HEK293T (cell line): Measurements from ENCODE around the gene LHB.
A peak's percentile ranks its signal among the peaks of the same experiment; 100 is the strongest.
"Not testable (repeated sequence)": the region's sequence is repeated elsewhere in the genome, so short reads cannot be mapped to it uniquely, and the experiment has no call there.

ENCODE experiments used
- CTCF ChIA-PET: fragments of 350-600 bp; formaldehyde crosslinking; extraction: SDS; loops from one replicate; lab custom pipeline; 2021; ENCODE audit warnings: antibody characterized with exemption, inconsistent platforms; lab: Yijun Ruan, JAX
- POLR2A ChIA-PET: fragments of 350-600 bp; formaldehyde crosslinking; extraction: SDS; loops from one replicate; lab custom pipeline; 2020; ENCODE audit warnings: antibody characterized with exemption, inconsistent platforms; lab: Yijun Ruan, JAX
- DNase-seq: peaks from one replicate; pipeline ENCODE4 v3.0.0; 2012; ENCODE audit warnings: mixed read lengths; ENCODE audit errors: extremely low spot score
- ARNT ChIP-seq: fragments of 450-650 bp; IDR thresholded peaks from 2 replicates; pipeline ENCODE4 v1.6.1; 2017; ENCODE audit warnings: mild to moderate bottlenecking
- BHLHE40 ChIP-seq: fragments of 450-650 bp; IDR thresholded peaks from 2 replicates; pipeline ENCODE4 v1.6.1; 2016; ENCODE audit warnings: mild to moderate bottlenecking, moderate library complexity, borderline replicate concordance
- CTBP1 ChIP-seq: fragments of 450-650 bp; IDR thresholded peaks from 2 replicates; pipeline ENCODE4 v1.6.1; 2016; ENCODE audit warnings: borderline replicate concordance
- ELF4 ChIP-seq: fragments of 450-650 bp; IDR thresholded peaks from 2 replicates; pipeline ENCODE4 v1.6.1; 2017; ENCODE audit warnings: antibody characterized with exemption
- FOXA1 ChIP-seq: fragments of 450-650 bp; IDR thresholded peaks from 2 replicates; pipeline ENCODE4 v1.6.1; 2016; ENCODE audit warnings: mild to moderate bottlenecking
- FOXK2 ChIP-seq: fragments of 450-650 bp; IDR thresholded peaks from 2 replicates; pipeline ENCODE4 v1.6.1; 2016; ENCODE audit warnings: mild to moderate bottlenecking
- FOXM1 ChIP-seq: fragments of 450-650 bp; IDR thresholded peaks from 2 replicates; pipeline ENCODE4 v1.6.1; 2017; ENCODE audit warnings: mild to moderate bottlenecking, borderline replicate concordance
- HDGF ChIP-seq: fragments of 450-650 bp; IDR thresholded peaks from 2 replicates; pipeline ENCODE4 v1.6.1; 2017; ENCODE audit warnings: antibody characterized with exemption, borderline replicate concordance
- L3MBTL2 ChIP-seq: fragments of 450-650 bp; conservative IDR thresholded peaks from 2 replicates; pipeline ENCODE4 v1.6.1; 2016; ENCODE audit warnings: mild to moderate bottlenecking
- LEF1 ChIP-seq: fragments of 450-650 bp; IDR thresholded peaks from 2 replicates; pipeline ENCODE4 v1.6.1; 2017; ENCODE audit warnings: mild to moderate bottlenecking, borderline replicate concordance
- NFRKB ChIP-seq: fragments of 450-650 bp; IDR thresholded peaks from 2 replicates; pipeline ENCODE4 v1.6.1; 2016; ENCODE audit warnings: mild to moderate bottlenecking, moderate library complexity
- PKNOX1 ChIP-seq: fragments of 450-650 bp; IDR thresholded peaks from 2 replicates; pipeline ENCODE4 v1.6.1; 2016
- SP1 ChIP-seq: fragments of 450-650 bp; IDR thresholded peaks from 2 replicates; pipeline ENCODE4 v1.6.1; 2017
- SUZ12 ChIP-seq: fragments of 450-650 bp; IDR thresholded peaks from 2 replicates; pipeline ENCODE4 v1.6.1; 2016; ENCODE audit warnings: mild to moderate bottlenecking
- TARDBP ChIP-seq: fragments of 450-650 bp; IDR thresholded peaks from 2 replicates; pipeline ENCODE4 v1.6.1; 2016
- ZNF384 ChIP-seq: fragments of 450-650 bp; IDR thresholded peaks from 2 replicates; pipeline ENCODE4 v1.6.1; 2016

LHB gene

GRCh38 chr19:49031642-49032301 lies 14.9 kb upstream of the LHB start, which contains the start of gene CGB2:
TSS of gene CGB2 (plus strand) at chr19:49031890. CDS start at chr19:49032096, 206 bp downstream.
- DNase-seq, POLR2A ChIA-PET: not testable (repeated sequence)
- CTCF ChIA-PET = interaction anchor here (0.6 kb wide), 1 partner anchor 162 kb away, joined by 4 read pairs; no protein-coding TSS in a partner anchor

- DNase-seq, POLR2A ChIA-PET, CTCF ChIA-PET: not testable (repeated sequence)
Observed at GRCh38 chr19:49030323-49030722, 13.4 kb upstream of the LHB start.

GRCh38 chr19:49029749-49030148 lies 12.9 kb upstream of the LHB start:
- DNase-seq, POLR2A ChIA-PET, CTCF ChIA-PET: not testable (repeated sequence)

- DNase-seq, CTCF ChIA-PET, POLR2A ChIA-PET: not testable (repeated sequence)
Observed at GRCh38 chr19:49028686-49029085, 11.8 kb upstream of the LHB start.

GRCh38 chr19:49025599-49025998 lies 8.7 kb upstream of the LHB start:
- DNase-seq, POLR2A ChIA-PET, CTCF ChIA-PET: not testable (repeated sequence)

- CTCF ChIA-PET, DNase-seq, POLR2A ChIA-PET: not testable (repeated sequence)
Observed at GRCh38 chr19:49025088-49025487, 8.2 kb upstream of the LHB start.

- POLR2A ChIA-PET, DNase-seq, CTCF ChIA-PET: not testable (repeated sequence)
Observed at GRCh38 chr19:49024233-49024632, 7.3 kb upstream of the LHB start, which contains the start of gene CGB3. TSS of gene CGB3 (minus strand) at chr19:49024333. CDS start at chr19:49023971, 362 bp downstream.

- ChIA-PET POLR2A (interaction anchor here (1.4 kb wide), 1 partner anchor 29 kb away, joined by 5 read pairs; the partner anchor contains the start of genes GYS1 and RUVBL2), CTCF (interaction anchor here (1.0 to 1.3 kb wide), 2 partner anchors 22 to 24 kb away, joined by 4 read pairs; no protein-coding TSS in a partner anchor)
- TF ChIP-seq HDGF (no peak), LEF1 (no peak), BHLHE40 (no peak), L3MBTL2 (no peak), SP1 (no peak), FOXA1 (no peak), ELF4 (no peak), ARNT (no peak), CTBP1 (no peak), FOXK2 (no peak), FOXM1 (no peak), TARDBP (no peak)
- DNase-seq = no peak
Observed at GRCh38 chr19:49022116-49022515, 5.2 kb upstream of the LHB start.

- ChIA-PET CTCF (interaction anchor here (0.8 to 2.4 kb wide), 4 partner anchors 21 to 53 kb away, joined by 4 to 9 read pairs (median 4); no protein-coding TSS in a partner anchor), POLR2A (interaction anchor here (1.4 kb wide), 1 partner anchor 28 kb away, joined by 5 read pairs; the partner anchor contains the start of genes GYS1 and RUVBL2)
- TF ChIP-seq LEF1 (no peak), TARDBP (peak; percentile 45; the same call in 1 of the 2 replicates)
- DNase-seq = no peak
Observed at GRCh38 chr19:49020931-49021895, 4.3 kb upstream of the LHB start.

- CTCF ChIA-PET = interaction anchor here (0.8 to 2.4 kb wide), 3 partner anchors 21 to 53 kb away, joined by 3 to 9 read pairs (median 4); partner anchors contain the start of gene RUVBL2
- POLR2A ChIA-PET = interaction anchor here (1.4 kb wide), 1 partner anchor 27 kb away, joined by 9 read pairs; the partner anchor contains the start of genes GYS1 and RUVBL2
- DNase-seq = no peak
- no peak for TF ChIP-seq ZNF384
- no peak for TF ChIP-seq SUZ12
- TF ChIP-seq LEF1 = no peak
- no peak for TF ChIP-seq BHLHE40
- TF ChIP-seq FOXM1 = no peak
- no peak for TF ChIP-seq CTBP1
- no peak for TF ChIP-seq ELF4
- no peak for TF ChIP-seq TARDBP
- no peak for TF ChIP-seq NFRKB
- no peak for TF ChIP-seq FOXK2
- no peak for TF ChIP-seq PKNOX1
Observed at GRCh38 chr19:49020342-49020741, 3.5 kb upstream of the LHB start.
